HG03039 (cell line): ENCODE data around the gene DAB2.

Experiments
- ATAC-seq: cut with Tn5 transposase; IDR thresholded peaks from one replicate; pipeline ENCODE4 v1.9.1; 2021; ENCODE audit warnings: mild to moderate bottlenecking, moderate library complexity; ENCODE audit not compliant: unreplicated experiment

The DAB2 gene

DNA sequence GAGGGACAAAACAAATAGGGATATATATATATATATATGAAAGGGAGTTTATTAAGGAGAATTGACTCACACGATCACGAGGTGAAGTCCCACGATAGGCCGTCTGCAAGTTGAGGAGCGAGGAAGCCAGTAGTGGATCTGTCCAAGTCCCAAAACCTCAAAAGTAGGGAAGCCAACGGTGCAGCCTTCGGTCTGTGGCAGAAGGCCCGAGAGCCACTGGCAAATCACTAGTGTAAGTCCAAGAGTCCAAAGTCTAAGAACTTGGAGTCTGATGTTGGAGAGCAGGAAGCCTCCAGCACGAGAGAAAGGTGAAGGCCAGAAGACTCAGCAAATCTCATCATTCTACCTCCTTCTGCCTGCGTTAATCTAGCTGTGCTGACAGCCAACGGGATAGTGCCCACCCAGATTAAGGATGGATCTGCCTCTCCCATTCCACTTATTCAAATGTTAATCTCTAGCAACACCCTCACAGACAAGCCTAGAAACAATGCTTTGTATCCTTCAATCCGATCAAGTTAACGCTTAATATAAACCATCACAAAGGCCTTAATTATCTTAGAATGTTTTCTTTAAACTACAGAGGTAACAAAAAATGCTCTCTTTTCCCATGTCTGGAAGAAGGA is 23.8 kb upstream of the DAB2 start:
- no peak for ATAC-seq

DNA sequence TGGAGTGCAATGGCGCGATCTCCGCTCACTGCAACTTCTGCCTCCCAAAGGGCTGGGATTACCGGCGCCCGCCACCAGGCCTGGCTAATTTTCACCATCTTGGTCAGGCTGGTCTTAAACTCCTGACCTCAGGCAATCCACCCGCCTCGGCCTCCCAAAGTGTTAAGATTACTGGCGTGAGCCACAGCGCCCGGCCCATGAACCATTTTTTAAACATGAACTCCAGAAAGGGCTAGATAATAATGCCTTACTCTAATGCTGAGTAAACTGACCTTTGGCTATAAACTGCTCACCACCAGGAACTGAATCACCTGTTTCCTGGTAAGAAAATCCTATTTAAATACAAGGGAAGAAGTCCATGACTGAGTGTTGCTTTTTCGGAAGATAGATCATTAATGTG is 23.2 kb upstream of the DAB2 start:
- no peak for ATAC-seq

DNA sequence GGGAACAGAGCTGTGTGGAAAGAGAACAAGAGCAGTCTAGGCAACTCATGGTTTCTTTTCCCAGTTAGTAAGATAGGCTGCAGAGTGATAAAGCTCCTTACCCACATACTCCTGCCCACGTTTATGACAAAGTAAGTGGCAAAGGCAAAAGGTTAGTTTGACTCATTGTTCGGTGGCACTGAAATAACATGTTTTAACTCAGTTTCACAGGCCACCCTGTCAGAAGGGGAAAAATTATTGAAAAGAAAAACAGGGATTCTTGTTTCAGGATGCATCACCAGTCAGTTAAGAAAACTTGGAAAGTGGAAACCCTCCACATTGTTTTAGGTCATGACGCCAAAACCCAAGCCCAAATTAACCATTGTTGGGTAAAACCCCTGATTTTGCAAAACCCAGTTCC is 22.3 kb upstream of the DAB2 start:
- no peak for ATAC-seq

DNA sequence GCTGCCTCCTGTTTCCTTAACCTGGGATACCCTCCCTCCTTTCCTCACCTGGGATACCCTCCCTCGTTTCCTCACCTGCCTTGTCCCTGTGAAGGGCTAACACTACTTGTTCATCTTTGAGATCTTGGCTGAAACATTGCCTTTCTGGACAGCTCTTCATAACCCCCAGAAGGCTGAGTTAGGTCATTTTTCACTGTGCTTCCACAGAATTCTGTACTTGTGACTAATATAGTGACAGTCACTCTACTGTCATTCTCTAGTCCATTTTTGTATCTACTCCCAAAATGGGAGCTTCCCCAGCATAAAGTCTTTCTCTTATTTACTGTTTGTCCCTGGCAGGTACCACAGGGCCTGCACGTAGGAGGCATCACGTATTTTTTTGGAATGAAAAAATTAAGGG is 21.5 kb upstream of the DAB2 start:
- no peak for ATAC-seq

DNA sequence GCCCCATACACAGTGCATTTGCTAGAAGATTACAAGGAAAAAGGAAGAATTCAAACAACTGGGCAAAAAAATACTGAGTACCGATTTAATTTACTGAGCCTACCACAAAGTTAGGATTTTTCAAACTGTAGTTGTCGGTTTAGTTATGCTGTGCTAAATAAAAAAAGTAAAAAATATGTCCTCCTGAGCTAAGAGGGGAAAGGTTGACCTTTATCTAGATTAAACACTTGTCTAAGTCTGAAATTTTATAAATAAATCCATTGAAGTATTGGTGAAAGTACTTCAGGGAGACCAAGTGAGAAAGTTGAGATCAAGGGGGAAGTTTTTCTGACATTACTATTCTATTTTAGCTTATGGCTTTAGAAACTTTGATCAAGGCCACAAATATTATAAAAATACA is 19.1 kb upstream of the DAB2 start:
- no peak for ATAC-seq

DNA sequence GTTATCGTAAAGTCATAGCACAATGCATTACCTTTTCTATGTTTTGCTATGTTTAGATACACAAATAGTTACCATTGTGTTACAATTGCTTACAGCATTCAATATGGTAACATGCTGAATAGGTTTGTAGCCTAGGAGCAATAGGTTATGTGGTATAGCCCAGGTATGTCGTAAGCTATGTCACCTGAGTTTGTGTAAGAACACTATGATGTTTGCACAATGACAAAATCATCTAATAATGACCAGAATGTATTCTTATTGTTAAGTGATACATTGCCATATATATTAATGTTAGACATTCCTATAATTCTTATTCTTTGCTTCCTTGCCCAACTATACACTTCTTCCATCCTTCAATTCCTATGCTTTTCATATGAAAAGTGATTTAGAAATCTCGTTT is 18.2 kb upstream of the DAB2 start:
- no peak for ATAC-seq

DNA sequence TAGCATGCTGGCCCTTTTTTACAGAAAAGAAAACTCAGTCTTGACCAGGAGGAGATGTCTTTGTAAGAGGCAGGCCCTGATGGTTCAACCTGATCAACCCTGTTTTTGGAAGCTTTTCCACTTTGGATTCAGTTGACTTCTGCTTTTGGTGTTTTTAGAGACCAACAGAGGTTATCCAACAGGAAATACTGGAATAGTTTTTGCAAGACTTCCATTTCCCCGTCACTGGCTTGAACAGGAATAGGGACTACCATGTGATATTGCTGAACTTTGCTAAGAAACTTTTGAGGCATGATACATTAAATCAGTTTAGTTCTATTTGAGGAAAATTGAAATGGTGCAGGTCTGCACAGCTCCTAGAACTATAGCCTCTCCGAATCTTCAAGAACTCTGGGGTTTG is 17.1 kb upstream of the DAB2 start:
- no peak for ATAC-seq

DNA sequence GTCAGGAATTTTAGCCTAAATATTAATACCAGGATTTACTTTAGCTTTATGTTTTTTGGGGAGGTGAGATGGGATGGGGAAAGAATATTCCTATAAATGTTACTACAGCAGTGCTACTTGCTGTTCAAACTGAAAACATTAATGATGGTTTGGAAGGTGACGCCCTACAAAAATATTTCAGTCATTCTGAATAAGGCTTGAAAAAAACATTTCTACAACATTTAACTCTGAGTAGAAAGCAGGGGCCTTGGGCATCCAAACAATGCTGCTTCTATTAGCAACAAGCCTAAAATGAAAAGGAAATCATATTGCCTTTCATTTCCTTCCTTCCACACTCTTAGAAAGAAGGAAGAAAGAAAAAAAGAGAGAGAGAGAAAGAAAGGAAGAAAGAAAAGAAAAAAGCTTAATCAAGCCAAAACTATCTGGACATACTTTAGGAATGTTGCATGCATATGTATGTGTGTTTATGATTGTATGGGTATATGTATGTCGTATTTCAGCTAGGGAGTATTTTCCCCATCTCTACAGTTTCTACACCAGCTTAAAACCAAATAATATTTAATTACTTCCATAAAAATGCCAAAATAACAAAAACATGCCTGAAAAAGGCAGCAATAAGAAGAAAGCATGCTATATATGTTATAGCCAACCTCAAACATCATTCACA is 16.3 kb upstream of the DAB2 start:
- ATAC-seq, result no peak

DNA sequence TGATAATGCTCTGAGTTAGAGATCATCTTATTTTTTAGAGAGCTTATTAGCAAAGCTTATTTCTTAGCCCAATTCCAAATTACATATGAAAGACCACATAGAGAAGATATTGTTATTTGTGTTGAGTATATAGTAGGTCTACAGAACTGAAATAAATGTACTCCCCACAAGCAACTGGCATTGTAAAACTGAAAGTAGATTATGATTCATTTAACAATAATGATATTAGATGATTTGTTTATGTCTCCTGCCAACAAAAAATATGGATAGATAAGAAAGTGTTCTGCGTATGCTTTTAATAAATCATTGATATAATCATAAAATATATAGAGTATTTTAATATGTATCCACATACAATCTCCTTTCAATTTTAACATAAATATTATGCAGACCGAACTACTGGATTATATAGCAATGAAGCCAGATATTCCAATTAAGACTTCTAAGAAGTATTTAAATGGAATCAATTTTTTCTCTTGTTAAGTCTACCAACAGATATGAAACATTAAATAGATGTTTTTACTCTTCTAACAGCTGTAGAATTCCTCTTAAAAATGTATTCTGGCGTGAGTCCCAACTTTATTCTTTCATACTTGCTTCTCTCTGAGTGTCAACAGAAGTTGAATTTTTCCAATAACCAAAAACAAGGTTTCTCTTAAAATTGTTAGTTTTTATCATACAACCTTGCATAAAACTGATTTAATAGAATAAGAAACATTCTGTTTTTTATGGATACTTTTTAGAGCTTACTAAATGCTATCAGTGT is 15.6 kb upstream of the DAB2 start:
- no peak for ATAC-seq

DNA sequence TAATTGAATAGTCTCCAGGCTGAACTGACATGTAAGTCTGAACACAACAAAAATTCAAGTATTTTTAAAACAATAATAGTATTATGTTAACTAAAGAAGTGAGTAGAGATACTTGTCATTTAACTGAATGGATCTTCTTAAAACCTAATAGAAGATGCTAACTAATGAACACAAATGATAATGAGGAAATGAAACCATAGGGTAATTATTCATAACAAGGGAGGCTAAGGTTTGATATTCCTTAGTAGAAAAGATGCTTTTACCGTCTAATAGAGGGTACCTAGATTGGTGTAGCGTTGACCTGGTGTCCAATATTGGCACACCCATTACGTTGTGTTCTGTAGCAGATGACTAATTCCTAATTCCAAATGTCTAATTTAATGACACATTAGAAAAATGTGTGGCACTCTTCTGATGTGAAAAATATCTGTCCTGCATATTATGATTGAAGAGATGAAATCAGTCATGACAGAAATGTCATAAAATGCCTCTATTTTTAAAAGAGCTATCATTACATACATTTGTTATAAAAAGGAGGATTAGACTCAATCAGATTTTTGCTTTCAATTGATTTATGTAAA is 14.9 kb upstream of the DAB2 start:
- ATAC-seq, result no peak

DNA sequence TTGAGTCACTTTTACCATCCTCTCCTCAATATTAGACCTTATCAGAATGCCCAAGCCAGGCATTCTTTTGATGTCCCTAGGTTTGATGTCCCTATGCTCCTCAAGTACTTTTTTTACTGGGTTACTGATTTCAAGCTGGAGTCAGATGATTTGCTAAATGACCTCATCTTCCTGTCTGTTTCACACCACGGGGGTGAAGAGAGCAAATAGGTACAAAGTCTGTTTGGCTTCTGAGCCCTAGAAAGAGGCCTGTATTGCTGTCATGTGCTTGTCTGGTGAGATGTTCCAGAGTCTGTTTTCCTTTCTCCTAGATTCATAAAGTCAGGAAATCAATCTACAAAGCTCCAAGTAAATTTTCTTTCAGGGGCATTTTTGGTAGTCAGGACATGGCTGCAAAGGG is 12.7 kb upstream of the DAB2 start:
- no peak for ATAC-seq

DNA sequence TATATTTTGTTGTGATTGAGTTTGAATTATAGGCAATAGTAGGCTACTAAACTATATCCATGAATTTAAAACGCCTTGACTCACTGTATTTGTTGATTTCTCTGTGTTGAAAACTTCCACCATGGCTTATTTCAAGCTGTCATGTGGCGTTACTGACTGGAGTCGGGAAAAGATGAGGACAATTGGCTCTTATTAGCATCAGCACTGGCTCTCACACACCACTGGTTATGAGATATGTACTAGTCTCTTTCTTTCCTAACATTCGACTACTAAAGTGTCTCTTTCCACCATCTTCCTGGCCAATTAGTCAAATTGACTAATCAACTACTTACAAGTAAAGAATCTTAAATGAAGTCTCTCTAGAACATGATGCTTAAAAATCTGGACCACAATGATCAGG is 9.1 kb upstream of the DAB2 start:
- no peak for ATAC-seq

DNA sequence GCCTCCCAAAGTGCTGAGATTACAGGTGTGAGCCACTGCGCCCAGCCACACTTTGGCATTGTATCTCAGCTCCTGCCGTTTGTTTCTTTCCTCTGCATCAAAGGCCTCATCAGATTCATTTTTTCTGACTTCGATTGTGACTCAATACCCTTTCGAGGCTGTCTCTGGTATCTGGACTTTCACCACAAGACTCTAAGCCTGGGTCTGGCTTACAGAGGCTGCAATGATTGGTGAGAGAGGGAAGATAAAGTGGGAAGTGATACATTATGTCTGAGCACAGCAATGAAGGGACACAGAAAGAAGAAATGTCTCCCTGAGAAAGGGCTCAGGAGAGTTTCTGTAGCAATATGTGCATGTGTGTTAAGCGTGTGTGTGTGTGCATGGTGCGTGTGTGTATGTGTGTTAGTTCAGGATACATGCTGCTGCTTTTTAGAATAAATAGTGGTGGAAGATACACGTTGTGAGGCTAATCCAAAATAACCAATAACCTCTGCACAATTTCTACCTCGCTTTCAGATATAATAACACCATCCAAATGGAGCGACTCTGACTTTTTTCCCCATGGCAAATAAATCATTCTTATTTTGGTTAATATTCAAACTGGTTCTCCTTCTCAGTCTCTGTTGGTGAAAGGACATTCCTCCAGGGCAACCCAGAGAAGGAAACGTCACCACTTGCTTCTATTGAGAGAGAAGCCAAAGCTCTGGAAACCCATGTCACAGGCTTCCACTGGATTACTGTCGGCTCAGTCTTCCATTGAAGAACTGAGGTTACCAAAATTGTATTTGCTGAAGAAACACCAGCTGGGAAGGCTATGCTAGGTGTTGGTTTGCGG is 8.1 kb upstream of the DAB2 start:
- ATAC-seq, result no peak

DNA sequence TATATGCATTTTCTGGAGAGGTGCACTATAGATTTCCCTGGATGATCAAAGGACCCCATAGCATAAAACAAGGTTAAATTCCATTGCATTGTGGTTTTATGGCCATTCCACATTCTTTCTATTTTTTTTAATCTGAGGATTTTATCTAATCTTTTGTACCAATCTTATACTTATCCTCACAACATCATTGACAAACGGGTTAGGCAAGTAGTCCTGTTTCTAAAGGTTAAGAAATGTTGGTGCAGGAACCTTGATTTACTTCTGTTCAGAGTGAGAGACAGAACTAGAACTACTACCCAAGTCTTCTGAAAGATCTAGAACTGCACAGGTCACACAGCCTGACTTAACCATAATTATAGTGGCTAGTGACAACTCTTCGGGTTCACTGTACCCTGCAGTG is 5.7 kb upstream of the DAB2 start:
- ATAC-seq, result no peak

DNA sequence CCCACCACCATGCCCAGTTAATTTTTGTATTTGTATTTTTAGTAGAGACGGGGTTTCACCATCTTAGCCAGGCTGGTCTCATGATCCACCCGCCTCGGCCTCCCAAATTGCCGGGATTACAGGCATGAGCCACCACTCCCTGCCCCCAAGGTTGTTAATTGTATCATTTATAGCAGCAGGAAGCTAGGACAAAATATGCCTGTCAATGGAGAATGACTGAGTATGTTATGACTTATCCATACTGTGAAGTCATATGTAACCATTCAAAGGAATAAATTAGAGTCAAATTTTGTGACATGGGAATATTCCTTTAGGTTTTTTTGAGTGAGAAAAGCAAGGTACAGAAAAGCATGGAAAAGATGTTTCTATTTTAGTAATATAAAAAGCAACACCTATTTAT is 3.9 kb upstream of the DAB2 start:
- no peak for ATAC-seq

DNA sequence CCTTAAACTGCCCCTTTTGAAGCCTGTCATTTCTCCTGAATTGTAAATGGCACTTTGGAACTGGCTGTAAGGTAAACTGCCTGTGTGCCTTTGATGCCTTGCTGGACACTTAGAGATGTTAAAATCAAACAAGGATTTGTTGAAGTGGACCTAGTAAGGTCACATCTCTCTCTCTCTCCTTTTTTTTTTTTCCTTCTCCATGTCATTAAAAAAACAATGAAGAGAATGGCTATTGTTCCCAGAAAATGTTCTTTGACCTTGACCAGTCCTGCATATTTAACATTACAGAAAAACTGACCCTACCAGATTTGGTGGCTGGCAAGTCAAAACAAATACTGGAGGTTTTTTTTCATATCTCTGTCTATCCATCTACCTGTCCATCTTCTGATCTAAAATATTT is 2.9 kb upstream of the DAB2 start:
- no peak for ATAC-seq

DNA sequence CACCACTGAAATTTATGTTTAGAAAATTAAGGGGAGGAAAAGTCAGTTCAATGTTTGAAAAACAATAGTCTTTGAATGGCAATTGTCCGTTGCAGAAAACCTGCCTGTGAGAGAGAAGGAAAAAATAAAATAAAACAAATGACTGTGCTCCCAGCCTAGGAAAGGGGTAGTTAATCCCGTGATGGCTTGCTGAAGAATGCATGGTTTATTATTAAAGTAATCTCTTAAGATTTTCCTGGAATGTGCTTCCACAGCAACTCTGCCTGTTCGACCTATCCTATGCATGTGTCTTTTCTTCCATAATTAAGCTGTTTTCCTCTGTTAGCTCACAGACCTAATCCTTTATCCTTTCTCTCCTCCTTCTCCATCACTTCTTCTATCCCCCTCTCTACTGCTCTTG is 2.4 kb upstream of the DAB2 start:
- no peak for ATAC-seq

DNA sequence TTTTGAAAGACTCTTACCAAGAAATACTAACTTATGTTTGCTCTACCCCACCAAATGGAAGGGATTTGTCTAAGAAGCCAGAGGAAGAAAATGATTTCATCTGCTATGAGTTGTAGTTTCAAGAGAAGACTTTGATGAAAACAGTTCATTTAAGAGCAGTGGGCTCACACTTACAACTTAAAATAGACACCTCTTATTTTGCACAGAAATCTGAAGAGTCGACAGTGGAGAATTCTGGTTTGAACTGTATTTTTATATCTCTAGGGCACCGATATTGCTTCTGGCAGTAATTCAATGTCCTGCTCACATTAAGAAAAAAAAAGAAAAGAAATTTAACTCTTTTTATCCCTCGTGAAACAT is 1.9 kb upstream of the DAB2 start:
- no peak for ATAC-seq

DNA sequence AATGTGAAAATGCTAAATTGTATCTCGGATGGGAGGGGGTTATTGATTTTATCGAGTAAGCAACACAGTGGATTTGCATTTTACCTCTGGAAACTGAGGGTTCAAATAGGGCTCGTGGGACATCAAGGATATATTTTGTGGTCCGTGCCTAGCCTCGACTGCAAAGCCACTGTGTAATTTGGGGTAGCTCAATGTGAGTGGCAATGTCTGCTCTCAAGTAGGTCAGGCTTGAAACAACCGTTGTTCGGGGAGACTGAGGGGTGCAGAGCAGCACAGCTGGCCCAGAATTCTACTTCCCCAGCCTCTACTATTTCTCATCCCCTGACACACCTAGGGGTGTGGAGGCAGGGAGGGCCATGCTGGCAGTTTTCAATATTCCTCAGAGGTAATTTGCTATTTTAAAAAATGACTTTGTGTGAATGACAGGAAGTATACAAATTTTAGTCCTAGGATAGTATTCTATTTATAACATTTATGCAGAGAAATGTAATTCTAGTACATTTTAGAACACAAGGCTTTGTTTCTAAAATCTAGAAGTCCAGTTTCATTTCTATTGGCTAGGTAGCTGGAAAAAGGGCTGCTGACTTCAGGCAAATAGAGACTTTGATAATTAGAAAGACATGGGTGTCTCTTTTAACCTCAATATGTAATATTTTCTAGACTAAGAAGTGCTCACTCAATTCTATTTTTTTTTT is 1.4 kb upstream of the DAB2 start:
- no peak for ATAC-seq

DNA sequence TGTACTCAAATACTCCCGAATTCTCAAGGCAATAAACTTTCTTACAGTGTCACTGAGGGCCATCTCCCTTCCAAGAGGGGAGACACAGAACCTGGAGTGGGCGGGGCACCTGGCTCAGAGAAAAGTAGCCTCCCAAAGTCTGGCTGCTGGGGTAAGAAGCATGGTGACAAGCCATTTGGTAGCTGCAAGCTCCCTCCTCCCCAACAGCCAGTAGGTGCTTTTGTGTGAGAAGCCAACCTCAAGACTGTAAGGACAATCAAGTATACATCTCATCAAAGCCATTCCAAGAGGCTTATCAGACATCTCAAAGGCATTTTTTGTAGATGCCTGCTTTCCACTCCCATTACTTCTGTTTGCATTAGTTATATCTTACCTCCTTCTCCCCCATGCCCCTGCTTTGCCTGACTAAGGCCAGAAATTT is 1.4 kb downstream of the DAB2 start:
- no peak for ATAC-seq
